CD4-positive, CD25-positive, alpha-beta regulatory T cell (primary cell): ENCODE data around the gene STXBP5L. TPM values are rescaled to one million over a fixed set of nuclear protein-coding genes. Genes with fewer than 3 reads are reported as not detected.
"Not testable (repeated sequence)": the region's sequence is repeated elsewhere in the genome, so short reads cannot be mapped to it uniquely, and the experiment has no call there.

Experiments
- ATAC-seq, 2 donors: fragments of 150-1000 bp; cut with Tn5 transposase; one replicate each; pipeline ENCODE4 v1.10.0; 2021; ENCODE audit warnings: low read depth in 2 of 2, moderate number of reproducible peaks in 2 of 2, moderate library complexity in 1 of 2
- DNase-seq, 3 donors: peaks; one replicate each; pipeline versions ENCODE4 v3.0.0 to v3.0.0-alpha.2; 2012 to 2022; ENCODE audit warnings: mixed read lengths in 1 of 3
- H3K27ac ChIP-seq: one replicate; pipeline ENCODE4 v1.7.0; 2013; ENCODE audit warnings: mild to moderate bottlenecking, low read length; ENCODE audit not compliant: insufficient read depth, poor library complexity, severe bottlenecking
- H3K27me3 ChIP-seq: one replicate; pipeline ENCODE4 v1.7.0; 2013; ENCODE audit warnings: low read length; ENCODE audit not compliant: control insufficient read depth, insufficient read depth
- H3K36me3 ChIP-seq: one replicate; pipeline ENCODE4 v1.7.0; 2013; ENCODE audit warnings: mild to moderate bottlenecking, low read length, moderate library complexity; ENCODE audit not compliant: control insufficient read depth, insufficient read depth
- H3K4me1 ChIP-seq: 2 replicates; pipeline ENCODE4 v1.7.0; 2013; ENCODE audit warnings: mild to moderate bottlenecking, low read length; ENCODE audit not compliant: insufficient read depth, control insufficient read depth, poor library complexity, severe bottlenecking
- H3K4me3 ChIP-seq: one replicate; pipeline ENCODE4 v1.7.0; 2013; ENCODE audit warnings: low read depth, mild to moderate bottlenecking, low read length, moderate library complexity
- H3K9me3 ChIP-seq, 2 experiments: 1 replicate in 1 of 2; 2 replicates in 1 of 2; pipeline ENCODE4 v1.7.0; 2013; ENCODE audit warnings: low read length in 2 of 2, mild to moderate bottlenecking in 1 of 2, moderate library complexity in 1 of 2; ENCODE audit not compliant: control insufficient read depth in 2 of 2
- H3K27ac Mint-ChIP-seq, 3 donors: one replicate each; pipeline ENCODE4 v1.8.0; 2020 to 2022; ENCODE audit warnings: mild to moderate bottlenecking in 3 of 3, mixed read lengths in 3 of 3, moderate library complexity in 2 of 3
- H3K27me3 Mint-ChIP-seq: one replicate; pipeline ENCODE4 v1.8.0; 2022; ENCODE audit warnings: mild to moderate bottlenecking, mixed read lengths
- H3K36me3 Mint-ChIP-seq: one replicate; pipeline ENCODE4 v1.8.0; 2020; ENCODE audit warnings: mixed read lengths
- H3K4me1 Mint-ChIP-seq, 4 donors: one replicate each; pipeline ENCODE4 v1.8.0; 2020 to 2022; ENCODE audit warnings: mixed read lengths in 4 of 4, mild to moderate bottlenecking in 1 of 4
- H3K4me3 Mint-ChIP-seq, 4 donors: one replicate each; pipeline ENCODE4 v1.8.0; 2020 to 2022; ENCODE audit warnings: mild to moderate bottlenecking in 4 of 4, mixed read lengths in 4 of 4, moderate library complexity in 3 of 4
- H3K9me3 Mint-ChIP-seq, 7 donors: one replicate each; pipeline ENCODE4 v1.8.0; 2020 to 2022; ENCODE audit warnings: mixed read lengths in 7 of 7, mild to moderate bottlenecking in 3 of 7, moderate library complexity in 2 of 7
- polyA plus RNA-seq, 4 donors: library from polyadenylated mRNA; unstranded; fragments of 300-500 nt; fragmentation: Illumina TruSeq; gene quantifications; one replicate each; pipeline ENCODE4 v1.2.3, GENCODE V29; 2021
- total RNA-seq: library from RNA; stranded (reverse); gene quantifications from one replicate; pipeline ENCODE4 v1.2.3, GENCODE V29; 2022

STXBP5L gene
- total and polyA plus RNA-seq, 5 donors from 2014 or later: not detected

DNA sequence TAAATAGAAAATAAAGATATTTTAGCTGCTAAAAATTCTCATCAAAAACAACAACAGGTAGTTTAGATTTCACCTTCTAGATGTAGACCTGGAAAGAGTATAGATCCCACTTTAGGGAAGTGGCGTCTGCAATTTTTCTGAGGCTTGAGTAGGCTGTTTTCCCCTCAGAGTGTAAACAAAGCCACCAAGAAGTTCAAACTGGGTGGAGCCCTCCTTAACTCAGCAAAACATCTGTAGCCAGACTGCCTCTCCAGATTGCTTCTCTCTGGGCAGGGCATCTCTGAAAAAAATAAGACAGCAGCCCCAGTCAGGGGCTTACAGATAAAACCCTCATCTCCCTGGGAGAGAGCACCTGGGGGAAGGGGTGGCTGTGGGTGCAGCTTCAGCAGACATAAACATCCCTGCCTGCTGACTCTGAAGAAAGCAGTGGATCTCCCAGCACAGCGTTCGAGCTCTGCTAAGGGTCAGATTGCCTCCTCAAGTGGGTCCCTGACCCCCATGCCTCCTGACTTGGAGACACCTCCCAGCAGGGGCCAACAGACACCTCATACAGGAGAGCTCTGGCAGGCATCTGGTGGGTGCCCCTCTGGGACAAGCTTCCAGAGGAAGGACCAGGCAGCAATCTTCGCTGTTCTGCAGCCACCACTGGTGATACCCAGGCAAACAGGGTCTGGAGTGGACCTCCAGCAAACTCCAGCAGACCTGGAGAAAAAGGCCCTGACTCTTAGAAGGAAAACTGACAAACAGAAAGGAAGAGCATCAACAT is 259.6 kb downstream of the STXBP5L start:
- no peak for DNase-seq
- Mint-ChIP-seq H3K4me1 (no peaks in the 10 kb centered on the region), H3K36me3 (no peaks in the 10 kb centered on the region), H3K27me3 (no peaks in the 10 kb centered on the region), H3K4me3 (no peak overlapping the region), H3K9me3 (peaks cover 0 to 14% (median 6%) of the 10 kb centered on the region in 7 donors), H3K27ac (no peak overlapping the region)
- Histone ChIP-seq H3K9me3 (no peaks in the 10 kb centered on the region), H3K4me1 (no peaks in the 10 kb centered on the region), H3K27me3 (no peaks in the 10 kb centered on the region), H3K36me3 (no peaks in the 10 kb centered on the region), H3K4me3 (no peak overlapping the region), H3K27ac (no peak overlapping the region)
- ATAC-seq: no peak

DNA sequence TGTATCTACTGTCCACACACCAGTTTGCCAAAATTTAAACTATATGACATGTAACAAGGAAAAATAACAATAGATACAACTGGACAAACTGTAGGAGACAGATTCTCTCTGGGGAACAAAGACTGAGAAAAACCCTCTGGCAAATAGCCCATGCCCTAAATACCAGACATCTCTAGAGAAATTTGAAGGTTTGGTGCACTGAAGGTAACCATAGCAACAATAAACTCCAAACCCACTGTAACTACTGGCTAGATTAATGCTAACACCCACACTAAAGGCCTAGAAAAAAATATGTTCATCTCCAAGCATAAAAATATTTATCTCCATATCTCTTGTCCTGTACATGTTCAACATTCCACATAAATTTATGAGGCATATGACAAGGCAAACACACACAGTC is 267.1 kb downstream of the STXBP5L start:
- H3K9me3 ChIP-seq: no peaks in the 10 kb centered on the region
- ATAC-seq: no peak
- no peak overlapping the region for H3K27ac Mint-ChIP-seq
- no peaks in the 10 kb centered on the region for H3K4me1 ChIP-seq
- H3K9me3 Mint-ChIP-seq: peaks cover 8 to 21% (median 10%) of the 10 kb centered on the region in 7 donors
- H3K27me3 Mint-ChIP-seq: no peaks in the 10 kb centered on the region
- H3K27me3 ChIP-seq: no peaks in the 10 kb centered on the region
- H3K4me1 Mint-ChIP-seq: no peaks in the 10 kb centered on the region
- no peaks in the 10 kb centered on the region for H3K36me3 Mint-ChIP-seq
- no peaks in the 10 kb centered on the region for H3K36me3 ChIP-seq
- no peak overlapping the region for H3K4me3 Mint-ChIP-seq
- no peak for DNase-seq
- H3K4me3 ChIP-seq: no peak overlapping the region
- H3K27ac ChIP-seq: no peak overlapping the region

DNA sequence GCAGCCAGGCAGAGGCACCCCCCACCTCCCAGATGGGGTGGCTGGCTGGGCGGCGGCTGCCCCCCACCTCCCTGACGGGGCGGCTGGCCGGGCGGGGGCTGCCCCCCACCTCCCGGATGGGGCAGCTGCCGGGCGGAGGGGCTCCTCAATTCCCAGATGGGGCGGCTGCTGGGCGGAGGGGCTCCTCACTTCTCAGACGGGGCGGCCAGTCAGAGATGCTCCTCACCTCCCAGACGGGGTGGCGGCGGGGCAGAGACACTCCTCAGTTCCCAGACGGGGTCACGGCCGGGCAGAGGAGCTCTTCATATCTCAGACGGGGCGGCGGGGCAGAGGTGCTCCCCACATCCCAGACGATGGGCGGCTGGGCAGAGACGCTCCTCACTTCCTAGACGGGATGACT is 282.6 kb downstream of the STXBP5L start:
- not testable (repeated sequence) for H3K36me3 Mint-ChIP-seq, H3K9me3 Mint-ChIP-seq

DNA sequence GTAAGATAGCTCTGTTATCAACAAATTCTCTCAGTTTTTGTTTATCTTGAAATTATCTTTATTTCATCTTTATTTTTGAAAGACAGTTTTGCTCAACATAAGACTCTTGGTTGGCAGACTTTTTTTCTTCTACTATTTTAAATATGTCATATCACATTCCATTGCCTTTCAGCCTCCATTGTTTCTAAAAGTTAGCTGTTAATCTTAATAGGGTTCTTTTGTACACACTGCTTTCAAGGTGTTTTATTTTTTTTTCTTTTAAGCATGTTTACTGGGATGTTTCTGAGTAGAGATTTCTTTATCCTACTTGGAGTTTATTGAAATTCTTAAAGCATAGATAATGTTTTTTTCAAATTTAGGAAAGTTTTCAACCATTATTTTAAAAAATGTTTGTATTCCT is 294.6 kb downstream of the STXBP5L start:
- no peaks in the 10 kb centered on the region for H3K36me3 Mint-ChIP-seq
- no peak overlapping the region for H3K4me3 Mint-ChIP-seq
- H3K9me3 Mint-ChIP-seq: peaks cover 0 to 9% (median 6%) of the 10 kb centered on the region in 7 donors
- H3K4me3 ChIP-seq: no peak overlapping the region
- ATAC-seq (no peak), DNase-seq (no peak)
- no peaks in the 10 kb centered on the region for H3K27me3 Mint-ChIP-seq
- H3K4me1 ChIP-seq: no peaks in the 10 kb centered on the region
- H3K9me3 ChIP-seq: no peaks in the 10 kb centered on the region
- H3K27ac ChIP-seq: no peak overlapping the region
- no peaks in the 10 kb centered on the region for H3K36me3 ChIP-seq
- H3K27ac Mint-ChIP-seq: no peak overlapping the region
- H3K4me1 Mint-ChIP-seq: no peaks in the 10 kb centered on the region
- no peaks in the 10 kb centered on the region for H3K27me3 ChIP-seq

More for the DNA sequence above, 282.6 kb downstream of the STXBP5L start:
- not testable (repeated sequence) for H3K27ac ChIP-seq, H3K4me1 Mint-ChIP-seq, H3K27me3 Mint-ChIP-seq, H3K4me3 Mint-ChIP-seq, H3K27ac Mint-ChIP-seq, DNase-seq, H3K36me3 ChIP-seq, H3K4me3 ChIP-seq, H3K9me3 ChIP-seq, H3K27me3 ChIP-seq, H3K4me1 ChIP-seq, ATAC-seq

DNA sequence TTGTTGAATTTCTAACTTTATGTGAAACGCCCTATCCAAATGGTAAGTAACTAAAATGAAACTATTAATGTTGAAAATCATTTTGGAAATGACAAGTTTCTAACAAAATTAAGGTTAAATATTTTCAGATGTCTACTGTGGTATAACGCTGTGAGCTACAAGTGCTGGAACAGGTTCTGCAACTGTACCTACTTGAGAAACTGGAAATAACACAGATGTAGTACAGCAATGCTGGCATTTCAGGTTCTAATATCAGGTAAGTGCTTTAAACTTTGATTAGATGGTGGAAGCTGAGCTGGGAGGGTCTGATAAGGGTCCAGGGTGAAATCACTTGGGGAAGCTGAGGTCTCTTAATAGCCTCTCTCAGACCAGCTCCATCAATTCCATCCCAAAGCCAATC is 315.1 kb downstream of the STXBP5L start:
- H3K4me3 Mint-ChIP-seq: no peak overlapping the region
- H3K4me1 Mint-ChIP-seq: no peaks in the 10 kb centered on the region
- Histone ChIP-seq H3K9me3 (no peaks in the 10 kb centered on the region), H3K4me3 (no peak overlapping the region), H3K4me1 (no peaks in the 10 kb centered on the region), H3K27ac (no peak overlapping the region), H3K36me3 (no peaks in the 10 kb centered on the region), H3K27me3 (no peaks in the 10 kb centered on the region)
- H3K27ac Mint-ChIP-seq: no peak overlapping the region
- H3K36me3 Mint-ChIP-seq: no peaks in the 10 kb centered on the region
- no peaks in the 10 kb centered on the region for H3K27me3 Mint-ChIP-seq
- DNase-seq (no peak), ATAC-seq (no peak)
- peaks cover 0 to 4% (median 0%) of the 10 kb centered on the region in 7 donors for H3K9me3 Mint-ChIP-seq

DNA sequence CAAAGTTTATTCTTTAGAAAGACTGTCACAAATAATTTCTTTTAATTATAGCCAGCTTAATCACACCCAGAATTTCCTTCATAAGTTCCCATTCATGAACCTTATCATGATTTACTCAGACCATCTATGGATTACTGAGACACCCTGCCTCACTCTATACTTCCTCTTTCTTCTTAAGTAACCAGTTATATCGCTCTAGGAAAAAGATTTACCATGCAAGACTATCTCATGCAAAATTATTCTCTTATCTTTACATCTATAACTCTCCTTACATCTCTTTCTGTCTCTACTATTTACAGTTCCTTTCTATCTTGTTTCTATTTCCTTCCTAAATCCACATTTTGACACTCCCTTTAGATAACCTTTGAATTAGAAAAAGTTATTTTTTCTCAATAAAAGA is 321.0 kb downstream of the STXBP5L start:
- Mint-ChIP-seq H3K27me3 (no peaks in the 10 kb centered on the region), H3K4me1 (no peaks in the 10 kb centered on the region), H3K36me3 (no peaks in the 10 kb centered on the region), H3K9me3 (peaks cover 0 to 2% (median 0%) of the 10 kb centered on the region in 7 donors), H3K4me3 (no peak overlapping the region), H3K27ac (peak overlapping the region in 1 of 3 donors; percentile 35)
- Histone ChIP-seq H3K9me3 (no peaks in the 10 kb centered on the region), H3K36me3 (no peaks in the 10 kb centered on the region), H3K27me3 (no peaks in the 10 kb centered on the region), H3K4me1 (no peaks in the 10 kb centered on the region), H3K4me3 (no peak overlapping the region), H3K27ac (no peak overlapping the region)
- DNase-seq (no peak), ATAC-seq (no peak)

DNA sequence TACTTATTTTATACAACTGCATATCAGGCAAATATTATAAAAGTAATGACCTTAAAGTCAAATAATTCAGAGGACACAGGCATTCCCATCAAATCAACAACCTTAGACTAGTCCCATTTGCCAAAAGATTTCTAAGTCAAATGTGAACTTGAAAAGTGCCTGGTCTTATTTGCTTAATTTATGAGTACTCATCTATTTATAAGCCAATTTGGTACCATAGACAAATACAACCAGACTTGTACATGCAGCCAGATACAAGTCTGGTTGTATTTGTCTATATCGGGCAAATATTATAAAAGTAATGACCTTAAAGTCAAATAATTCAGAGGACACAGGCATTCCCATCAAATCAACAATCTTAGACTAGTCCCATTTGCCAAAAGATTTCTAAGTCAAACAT is 322.2 kb downstream of the STXBP5L start:
- not testable (repeated sequence) for H3K27ac Mint-ChIP-seq, H3K27me3 ChIP-seq, ATAC-seq, H3K4me3 Mint-ChIP-seq, H3K36me3 Mint-ChIP-seq, H3K9me3 Mint-ChIP-seq, H3K27me3 Mint-ChIP-seq, DNase-seq, H3K36me3 ChIP-seq, H3K4me1 ChIP-seq, H3K4me1 Mint-ChIP-seq, H3K9me3 ChIP-seq, H3K27ac ChIP-seq, H3K4me3 ChIP-seq

DNA sequence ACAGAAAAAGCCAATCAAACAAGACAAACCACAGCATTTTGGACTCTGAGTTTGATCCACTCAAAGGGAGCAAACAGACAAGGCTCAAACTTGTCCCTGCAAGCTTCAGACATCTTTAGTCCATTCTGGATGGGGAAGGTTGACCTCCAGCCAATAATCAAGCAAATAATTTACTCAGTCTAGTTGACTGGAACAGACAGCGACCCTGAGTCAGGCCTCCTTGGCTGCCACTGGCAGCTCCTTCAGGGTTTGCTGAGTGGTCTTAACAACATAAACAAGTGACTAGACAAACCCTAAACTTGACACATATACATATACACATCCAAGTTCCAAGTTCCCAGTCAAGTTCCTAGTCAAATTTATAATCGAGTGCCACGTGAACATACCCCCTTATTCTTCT is 323.9 kb downstream of the STXBP5L start:
- DNase-seq: no peak
- no peak for ATAC-seq
- H3K4me1 Mint-ChIP-seq: no peaks in the 10 kb centered on the region
- no peak overlapping the region for H3K27ac Mint-ChIP-seq
- Histone ChIP-seq H3K9me3 (no peaks in the 10 kb centered on the region), H3K27me3 (no peaks in the 10 kb centered on the region), H3K4me3 (no peak overlapping the region), H3K36me3 (no peaks in the 10 kb centered on the region), H3K27ac (no peak overlapping the region), H3K4me1 (no peaks in the 10 kb centered on the region)
- H3K27me3 Mint-ChIP-seq: no peaks in the 10 kb centered on the region
- no peaks in the 10 kb centered on the region for H3K36me3 Mint-ChIP-seq
- peaks cover 0 to 4% (median 0%) of the 10 kb centered on the region in 7 donors for H3K9me3 Mint-ChIP-seq
- H3K4me3 Mint-ChIP-seq: no peak overlapping the region
